Fibroblast of lung (primary cell): ENCODE measurements around the gene COL25A1. TPM values are rescaled to one million over a fixed set of nuclear protein-coding genes. Genes with fewer than 3 reads are reported as not detected.

Source experiments
- DNase-seq, 2 donors: peaks; one replicate each; pipeline versions ENCODE4 v3.0.0 to v3.0.0-alpha.2; 2010; ENCODE audit warnings: low read depth in 2 of 2
- H2AFZ ChIP-seq: 2 replicates; pipeline ENCODE4 v1.5.1; 2012; ENCODE audit warnings: low read length, control low read depth, inconsistent platforms
- H3K27ac ChIP-seq: 2 replicates; pipeline ENCODE4 v1.5.1; 2011; ENCODE audit warnings: low read length, control low read depth; ENCODE audit not compliant: insufficient read depth
- H3K27me3 ChIP-seq: 2 replicates; pipeline ENCODE4 v1.5.1; 2011; ENCODE audit warnings: mild to moderate bottlenecking, low read length; ENCODE audit not compliant: control insufficient read depth, insufficient read depth
- H3K36me3 ChIP-seq: 2 replicates; pipeline ENCODE4 v1.5.1; 2011; ENCODE audit warnings: low read length; ENCODE audit not compliant: control insufficient read depth, insufficient read depth
- H3K4me1 ChIP-seq: 2 replicates; pipeline ENCODE4 v1.5.1; 2011; ENCODE audit warnings: low read length; ENCODE audit not compliant: control insufficient read depth, insufficient read depth; ENCODE audit errors: extremely low read depth
- H3K4me2 ChIP-seq: 2 replicates; pipeline ENCODE4 v1.5.1; 2011; ENCODE audit warnings: low read length, control low read depth; ENCODE audit not compliant: insufficient read depth; ENCODE audit errors: extremely low read depth
- H3K4me3 ChIP-seq, 4 experiments: fragments of 200-600 bp in 1 of 4; sonication (generic) in 1 of 4; replicated peaks in 1 of 4; 2 replicates each; pipeline ENCODE4 v1.5.1; 2011 to 2016; ENCODE audit warnings: low read length in 4 of 4, low read depth in 3 of 4, mild to moderate bottlenecking in 3 of 4, control low read depth in 2 of 4, inconsistent platforms in 1 of 4, mixed read lengths in 1 of 4; ENCODE audit not compliant: insufficient read depth in 1 of 4; ENCODE audit errors: control extremely low read depth in 1 of 4
- H3K79me2 ChIP-seq: 2 replicates; pipeline ENCODE4 v1.5.1; 2012; ENCODE audit warnings: mild to moderate bottlenecking, low read length, inconsistent platforms; ENCODE audit not compliant: control insufficient read depth, insufficient read depth
- H3K9ac ChIP-seq: 2 replicates; pipeline ENCODE4 v1.5.1; 2011; ENCODE audit warnings: mild to moderate bottlenecking, low read length, control low read depth; ENCODE audit not compliant: insufficient read depth
- H3K9me3 ChIP-seq: 2 replicates; pipeline ENCODE4 v1.5.1; 2012; ENCODE audit warnings: low read depth, low read length; ENCODE audit not compliant: control insufficient read depth, insufficient read depth
- H4K20me1 ChIP-seq: 2 replicates; pipeline ENCODE4 v1.5.1; 2011; ENCODE audit warnings: low read length; ENCODE audit not compliant: control insufficient read depth, insufficient read depth; ENCODE audit errors: extremely low read depth
- EZH2 ChIP-seq: IDR thresholded peaks from 2 replicates; pipeline ENCODE4 v1.5.1; 2012; ENCODE audit warnings: low read length, control low read depth, mild to moderate bottlenecking; ENCODE audit errors: missing control alignments
- polyA plus RNA-seq, 2 donors: library from polyadenylated mRNA; depleted of rRNA in 1 of 2; stranded (reverse) in 1 of 2; unstranded in 1 of 2; fragments of >200 nt; gene quantifications; 2 replicates each; pipeline ENCODE4 v1.2.1, GENCODE V29; 2011 to 2012; ENCODE audit warnings: missing spikeins in 1 of 2
- total RNA-seq: library from RNA; depleted of rRNA; stranded (reverse); fragments of >200 nt; gene quantifications from 2 replicates; pipeline ENCODE4 v1.2.1, GENCODE V29; 2014
- TF ChIP-seq, protein P1 (sequence below), 2 donors: IDR thresholded peaks in 1 of 2; conservative IDR thresholded peaks in 1 of 2; 1 replicate in 1 of 2; 2 replicates in 1 of 2; pipeline ENCODE4 v1.5.1; 2011 to 2012; ENCODE audit warnings: low read length in 2 of 2, control low read depth in 1 of 2, inconsistent platforms in 1 of 2, low read depth in 1 of 2, mild to moderate bottlenecking in 1 of 2

COL25A1 gene
- total and polyA plus RNA-seq, 2 donors (not counting 1 experiment from before 2014, with no cell fraction given): under 0.01 to 0.01 TPM

DNA sequence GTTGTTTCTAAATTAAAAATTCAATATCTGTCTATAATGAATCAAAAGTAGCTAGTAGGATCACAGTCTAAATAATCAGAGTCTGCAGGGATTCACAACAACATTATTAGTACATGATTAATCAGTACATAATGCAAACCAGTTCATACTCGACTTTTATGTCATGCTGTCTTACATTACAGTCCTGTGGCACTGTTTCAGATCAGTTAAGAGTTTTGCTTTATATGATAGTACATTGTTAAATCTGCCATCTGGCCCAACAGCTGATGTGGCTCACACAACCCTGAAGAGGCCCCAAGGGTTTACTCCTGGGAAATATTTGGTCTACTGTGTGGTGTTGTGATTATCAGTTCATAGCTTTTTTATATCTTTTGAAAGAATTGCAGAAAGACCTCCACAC is 292.5 kb downstream of the COL25A1 start:
- Histone ChIP-seq H3K27me3 (no peaks in the 10 kb centered on the region), H3K36me3 (no peaks in the 10 kb centered on the region), H3K79me2 (no peaks in the 10 kb centered on the region), H3K4me2 (no peak overlapping the region), H3K4me3 (no peak overlapping the region), H4K20me1 (no peaks in the 10 kb centered on the region), H3K9me3 (no peaks in the 10 kb centered on the region), H2AFZ (no peak overlapping the region), H3K4me1 (no peaks in the 10 kb centered on the region), H3K27ac (no peak overlapping the region), H3K9ac (no peak overlapping the region)
- TF ChIP-seq, protein P1, sequence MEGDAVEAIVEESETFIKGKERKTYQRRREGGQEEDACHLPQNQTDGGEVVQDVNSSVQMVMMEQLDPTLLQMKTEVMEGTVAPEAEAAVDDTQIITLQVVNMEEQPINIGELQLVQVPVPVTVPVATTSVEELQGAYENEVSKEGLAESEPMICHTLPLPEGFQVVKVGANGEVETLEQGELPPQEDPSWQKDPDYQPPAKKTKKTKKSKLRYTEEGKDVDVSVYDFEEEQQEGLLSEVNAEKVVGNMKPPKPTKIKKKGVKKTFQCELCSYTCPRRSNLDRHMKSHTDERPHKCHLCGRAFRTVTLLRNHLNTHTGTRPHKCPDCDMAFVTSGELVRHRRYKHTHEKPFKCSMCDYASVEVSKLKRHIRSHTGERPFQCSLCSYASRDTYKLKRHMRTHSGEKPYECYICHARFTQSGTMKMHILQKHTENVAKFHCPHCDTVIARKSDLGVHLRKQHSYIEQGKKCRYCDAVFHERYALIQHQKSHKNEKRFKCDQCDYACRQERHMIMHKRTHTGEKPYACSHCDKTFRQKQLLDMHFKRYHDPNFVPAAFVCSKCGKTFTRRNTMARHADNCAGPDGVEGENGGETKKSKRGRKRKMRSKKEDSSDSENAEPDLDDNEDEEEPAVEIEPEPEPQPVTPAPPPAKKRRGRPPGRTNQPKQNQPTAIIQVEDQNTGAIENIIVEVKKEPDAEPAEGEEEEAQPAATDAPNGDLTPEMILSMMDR (conservative IDR thresholded peaks at IDR 0.05 in 1 of 2, IDR thresholded peaks at IDR 0.05 in 1 of 2; ENCODE audit: low read depth in 1 of 2, low read length in 2 of 2): no peak
- TF ChIP-seq EZH2: no peak
- peak; percentile 75 to 79 for DNase-seq

DNA sequence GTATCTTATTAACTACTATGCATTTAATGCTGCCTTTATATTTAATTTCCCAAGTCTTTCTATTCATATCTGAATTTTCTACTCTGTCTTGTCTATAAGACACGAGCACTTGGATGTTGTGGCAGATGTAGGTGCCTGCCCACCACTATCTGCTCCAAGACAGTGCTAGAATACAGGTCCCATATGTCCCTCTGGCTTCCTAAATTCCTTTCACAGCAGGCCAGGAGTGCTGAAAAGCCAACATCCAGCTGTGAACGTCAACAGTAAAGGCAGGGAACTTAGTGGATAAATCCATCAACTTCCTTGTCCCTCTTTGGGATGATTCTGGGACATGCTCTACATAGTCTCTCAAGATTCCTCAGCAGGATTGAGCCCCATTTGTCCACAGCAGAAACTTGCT is 294.5 kb downstream of the COL25A1 start:
- no peak for DNase-seq
- TF ChIP-seq, protein P1 (conservative IDR thresholded peaks at IDR 0.05 in 1 of 2, IDR thresholded peaks at IDR 0.05 in 1 of 2; ENCODE audit: low read depth in 1 of 2, low read length in 2 of 2): no peak
- no peak for TF ChIP-seq EZH2
- H3K4me2 ChIP-seq: no peak overlapping the region
- no peaks in the 10 kb centered on the region for H3K27me3 ChIP-seq
- H2AFZ ChIP-seq: no peak overlapping the region
- no peak overlapping the region for H3K9ac ChIP-seq
- no peaks in the 10 kb centered on the region for H3K9me3 ChIP-seq
- no peak overlapping the region for H3K27ac ChIP-seq
- H3K4me3 ChIP-seq: no peak overlapping the region
- H4K20me1 ChIP-seq: no peaks in the 10 kb centered on the region
- H3K79me2 ChIP-seq: no peaks in the 10 kb centered on the region
- no peaks in the 10 kb centered on the region for H3K36me3 ChIP-seq
- no peaks in the 10 kb centered on the region for H3K4me1 ChIP-seq

DNA sequence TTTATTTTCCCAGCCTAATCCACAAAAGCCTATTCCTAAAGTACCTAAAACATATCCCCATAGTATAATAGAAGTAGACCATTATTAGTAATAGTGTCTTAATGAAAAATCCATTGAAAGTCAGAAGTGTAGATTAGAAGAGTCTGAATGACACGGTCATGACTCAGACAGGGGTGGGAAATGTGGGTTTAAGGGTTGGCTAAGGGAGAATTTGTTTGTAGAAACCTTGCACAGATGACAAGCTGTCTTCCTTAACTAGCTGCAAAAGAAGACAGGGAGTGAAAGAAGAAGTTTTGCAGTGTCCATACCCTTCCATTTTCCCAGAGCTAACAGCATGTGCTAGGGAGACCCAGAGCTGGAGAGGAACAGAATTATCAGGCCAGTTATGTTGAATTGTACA is 296.9 kb downstream of the COL25A1 start:
- DNase-seq: peak; percentile 27 to 75
- H3K4me3 ChIP-seq: no peak overlapping the region
- H3K27ac ChIP-seq: no peak overlapping the region
- H3K9ac ChIP-seq: no peak overlapping the region
- H2AFZ ChIP-seq: no peak overlapping the region
- no peaks in the 10 kb centered on the region for H3K36me3 ChIP-seq
- no peaks in the 10 kb centered on the region for H3K27me3 ChIP-seq
- no peaks in the 10 kb centered on the region for H3K79me2 ChIP-seq
- no peaks in the 10 kb centered on the region for H3K9me3 ChIP-seq
- H3K4me1 ChIP-seq: no peaks in the 10 kb centered on the region
- no peak overlapping the region for H3K4me2 ChIP-seq
- H4K20me1 ChIP-seq: no peaks in the 10 kb centered on the region
- TF ChIP-seq, protein P1 (conservative IDR thresholded peaks at IDR 0.05 in 1 of 2, IDR thresholded peaks at IDR 0.05 in 1 of 2; ENCODE audit: low read depth in 1 of 2, low read length in 2 of 2): no peak
- TF ChIP-seq EZH2: no peak
